GM12874 (cell line): ENCODE data around the gene RAC2.
A peak's percentile ranks its signal among the peaks of the same experiment; 100 is the strongest.

Experiments
- CTCF ChIP-seq: IDR thresholded peaks from 2 replicates; pipeline ENCODE4 v1.5.1; 2011; ENCODE audit warnings: low read depth, mild to moderate bottlenecking, control low read depth, low read length, moderate library complexity; ENCODE audit not compliant: insufficient read depth

The RAC2 gene

GRCh38 chr22:37267661-37268413 is 23.8 kb upstream of the RAC2 start:
- no peak for TF ChIP-seq CTCF

GRCh38 chr22:37267135-37267587 is 23.1 kb upstream of the RAC2 start:
- peak; percentile 93 for TF ChIP-seq CTCF

GRCh38 chr22:37266581-37267134 is 22.6 kb upstream of the RAC2 start:
- TF ChIP-seq CTCF: no peak

GRCh38 chr22:37263966-37264887 is 20.2 kb upstream of the RAC2 start:
- no peak for TF ChIP-seq CTCF

GRCh38 chr22:37262346-37262745 is 18.3 kb upstream of the RAC2 start:
- TF ChIP-seq CTCF: no peak

- TF ChIP-seq CTCF: peak; percentile 93
These were observed 16.9 kb upstream of the RAC2 start for GRCh38 chr22:37260901-37261336.
